HUES6 (cell line): ENCODE results near the gene BAMBI.

Experiments used
- H3K27ac ChIP-seq: 2 replicates; pipeline ENCODE4 v1.7.0; 2013; ENCODE audit warnings: low read depth, mild to moderate bottlenecking, low read length, inconsistent platforms
- H3K27me3 ChIP-seq: 2 replicates; pipeline ENCODE4 v1.6.1; 2013; ENCODE audit warnings: low read length; ENCODE audit not compliant: control insufficient read depth, insufficient read depth
- H3K36me3 ChIP-seq: 2 replicates; pipeline ENCODE4 v1.6.1; 2013; ENCODE audit warnings: low read length; ENCODE audit not compliant: control insufficient read depth, insufficient read depth
- H3K4me1 ChIP-seq: 2 replicates; pipeline ENCODE4 v1.6.1; 2013; ENCODE audit warnings: low read length; ENCODE audit not compliant: control insufficient read depth, insufficient read depth
- H3K4me3 ChIP-seq: 2 replicates; pipeline ENCODE4 v1.5.1; 2013; ENCODE audit warnings: low read depth, low read length
- H3K9ac ChIP-seq: one replicate; pipeline ENCODE4 v1.6.1; 2013; ENCODE audit warnings: mild to moderate bottlenecking, low read length
- H3K9me3 ChIP-seq: 2 replicates; pipeline ENCODE4 v1.6.1; 2013; ENCODE audit warnings: low read depth, low read length; ENCODE audit not compliant: control insufficient read depth, insufficient read depth

BAMBI gene

DNA sequence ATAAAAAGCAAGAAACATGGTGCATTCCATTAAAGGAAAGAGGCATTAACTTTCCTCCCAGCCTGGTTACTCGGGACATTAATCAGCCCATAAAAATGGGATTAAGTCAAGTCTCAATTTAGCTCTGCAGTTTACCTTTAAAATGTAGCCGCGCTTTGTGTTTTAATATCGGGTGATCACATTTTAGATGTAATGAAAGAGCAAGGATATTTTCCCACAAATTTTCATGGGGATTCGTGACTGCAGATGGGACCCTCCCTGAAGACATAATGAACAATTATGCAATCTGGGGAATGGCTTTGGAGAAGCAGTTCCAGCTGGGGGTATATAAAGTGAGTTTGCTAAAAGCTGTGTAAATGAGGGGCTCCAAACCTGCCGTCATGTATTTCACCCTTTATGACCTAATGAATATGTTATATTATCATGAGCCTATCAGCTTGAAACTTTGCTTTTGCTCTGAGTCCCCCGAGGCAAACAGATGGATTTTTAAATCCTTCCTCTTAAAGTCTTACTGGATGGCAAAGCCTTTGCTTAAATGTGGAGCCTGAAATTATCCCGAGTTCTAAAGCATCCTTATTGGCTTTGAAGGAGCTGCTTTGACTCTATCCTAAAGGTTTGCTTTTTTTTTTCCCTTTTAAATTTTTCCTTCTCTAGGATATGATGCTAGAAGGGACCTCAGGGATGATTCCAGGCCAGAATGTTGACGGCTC lies 31.8 kb downstream of the BAMBI start:
- Histone ChIP-seq H3K27ac (no peak overlapping the region), H3K9me3 (no peaks in the 10 kb centered on the region), H3K9ac (no peak overlapping the region), H3K4me1 (no peaks in the 10 kb centered on the region), H3K36me3 (no peaks in the 10 kb centered on the region), H3K27me3 (no peaks in the 10 kb centered on the region), H3K4me3 (no peak overlapping the region)

DNA sequence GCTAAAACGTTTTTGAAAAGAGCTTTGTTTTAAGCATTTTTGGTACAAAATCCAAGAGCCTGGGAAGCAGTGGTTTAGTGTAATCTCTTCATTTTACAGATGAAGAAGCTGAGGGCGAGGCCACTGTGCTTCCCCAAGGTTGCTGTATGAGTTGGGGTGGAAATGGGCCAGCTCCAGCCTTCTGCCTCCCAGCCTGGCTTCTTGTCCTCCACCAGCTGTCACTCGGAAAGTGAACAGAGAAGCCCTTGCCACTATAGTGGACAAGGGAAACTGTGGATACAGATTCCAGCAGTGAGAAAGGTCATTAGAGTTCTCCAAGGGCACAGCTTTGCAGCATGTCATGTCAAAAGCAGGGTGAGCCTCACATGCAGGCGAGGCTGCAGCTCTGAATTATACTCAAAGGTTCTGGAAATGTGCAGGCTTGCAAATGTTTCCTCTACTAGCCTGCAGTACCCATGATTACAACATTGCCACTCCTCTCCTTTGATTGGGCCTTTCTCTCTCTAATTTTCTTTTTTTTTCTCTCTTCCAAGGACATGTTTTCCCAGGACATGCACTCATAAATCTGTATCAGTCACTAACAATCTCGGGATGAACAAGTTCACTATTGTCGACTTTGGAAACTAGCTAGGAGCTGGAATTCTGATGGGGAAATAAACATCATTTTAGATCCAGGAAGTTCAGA lies 33.0 kb downstream of the BAMBI start:
- H3K27me3 ChIP-seq, result no peaks in the 10 kb centered on the region
- H3K36me3 ChIP-seq, result no peaks in the 10 kb centered on the region
- H3K27ac ChIP-seq, result no peak overlapping the region
- no peaks in the 10 kb centered on the region for H3K9me3 ChIP-seq
- H3K4me3 ChIP-seq, result no peak overlapping the region
- no peak overlapping the region for H3K9ac ChIP-seq
- no peaks in the 10 kb centered on the region for H3K4me1 ChIP-seq

DNA sequence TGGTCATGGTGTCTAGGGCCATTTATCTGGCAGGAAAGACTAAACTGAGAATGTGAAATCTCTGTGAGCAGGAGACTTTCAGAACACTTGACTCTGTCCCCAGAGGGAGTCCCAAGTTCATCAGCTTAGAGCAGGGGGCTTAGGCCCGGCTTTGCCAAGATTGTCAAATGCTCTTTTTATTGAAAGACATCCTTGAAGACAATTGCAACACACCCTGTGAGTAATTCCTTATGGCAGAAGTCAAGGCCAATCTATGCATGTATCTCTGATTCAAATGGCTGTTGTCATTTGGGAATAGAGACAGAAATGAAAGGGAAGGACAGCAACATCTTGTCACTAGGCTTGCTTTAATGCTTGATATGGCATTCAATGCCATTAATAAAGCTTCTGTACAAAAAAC lies 33.7 kb downstream of the BAMBI start:
- Histone ChIP-seq H3K4me3 (no peak overlapping the region), H3K27me3 (no peaks in the 10 kb centered on the region), H3K9ac (no peak overlapping the region)

DNA sequence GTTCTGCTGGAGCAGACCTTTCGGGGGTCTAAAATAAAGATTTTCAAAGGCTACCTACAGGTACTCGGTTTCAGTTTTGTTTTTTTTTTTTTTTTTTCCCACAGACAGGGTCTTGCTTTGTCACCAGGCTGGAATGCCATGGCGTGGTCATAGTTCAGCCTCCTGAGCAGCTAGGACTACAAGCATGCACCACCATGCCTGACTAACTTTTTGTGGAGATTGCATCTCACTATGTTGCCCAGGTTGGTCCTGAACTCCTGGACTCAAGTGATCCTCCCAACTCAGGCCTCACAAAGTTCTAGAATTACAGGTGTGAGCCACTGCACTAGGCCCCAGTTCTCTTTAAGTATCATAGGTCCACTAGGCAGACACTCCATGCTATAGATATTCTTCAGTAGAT lies 34.5 kb downstream of the BAMBI start:
- Histone ChIP-seq H3K9me3 (no peaks in the 10 kb centered on the region), H3K4me1 (no peaks in the 10 kb centered on the region), H3K36me3 (no peaks in the 10 kb centered on the region), H3K27me3 (no peaks in the 10 kb centered on the region), H3K9ac (no peak overlapping the region), H3K4me3 (no peak overlapping the region), H3K27ac (no peak overlapping the region)

More for the DNA sequence above, 33.7 kb downstream of the BAMBI start:
- no peaks in the 10 kb centered on the region for H3K9me3 ChIP-seq
- H3K27ac ChIP-seq, result no peak overlapping the region
- H3K36me3 ChIP-seq, result no peaks in the 10 kb centered on the region
- no peaks in the 10 kb centered on the region for H3K4me1 ChIP-seq

DNA sequence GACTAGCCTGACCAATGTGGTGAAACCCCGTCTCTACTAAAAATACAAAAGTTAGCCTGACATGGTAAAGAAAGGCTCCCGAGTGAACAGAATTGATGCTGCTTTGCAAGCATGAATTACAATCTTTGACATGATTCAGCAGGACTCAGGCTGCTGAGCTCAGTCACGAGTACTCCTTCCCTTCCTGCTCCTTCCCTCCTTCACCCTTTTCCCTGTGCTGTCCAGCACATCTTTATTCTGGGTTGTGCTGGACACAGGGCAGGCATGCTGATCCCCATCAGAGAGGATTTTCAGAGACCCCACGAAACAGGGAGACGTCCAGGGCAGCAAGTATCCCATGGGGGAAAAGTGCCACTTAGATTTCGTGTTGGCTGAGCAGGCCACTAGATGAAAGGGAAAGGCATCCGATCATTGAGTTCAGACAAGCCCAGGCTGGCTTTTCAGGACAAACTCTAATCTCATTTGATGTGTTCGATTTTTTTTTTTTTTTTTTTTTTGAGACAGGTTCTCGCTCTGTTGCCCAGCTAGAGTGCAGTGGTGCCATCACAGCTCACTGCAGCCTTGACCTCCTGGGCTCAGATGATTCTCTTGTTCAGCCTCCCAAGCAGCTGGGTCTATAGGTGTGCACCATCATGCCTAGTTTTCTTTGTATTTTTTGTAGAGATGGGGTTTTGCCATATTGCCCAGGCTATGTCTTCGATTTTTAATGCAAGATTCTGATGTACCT lies 36.5 kb downstream of the BAMBI start:
- no peak overlapping the region for H3K27ac ChIP-seq
- no peaks in the 10 kb centered on the region for H3K9me3 ChIP-seq
- no peak overlapping the region for H3K4me3 ChIP-seq
- no peak overlapping the region for H3K9ac ChIP-seq
- H3K27me3 ChIP-seq, result no peaks in the 10 kb centered on the region
- no peaks in the 10 kb centered on the region for H3K4me1 ChIP-seq
- H3K36me3 ChIP-seq, result no peaks in the 10 kb centered on the region

DNA sequence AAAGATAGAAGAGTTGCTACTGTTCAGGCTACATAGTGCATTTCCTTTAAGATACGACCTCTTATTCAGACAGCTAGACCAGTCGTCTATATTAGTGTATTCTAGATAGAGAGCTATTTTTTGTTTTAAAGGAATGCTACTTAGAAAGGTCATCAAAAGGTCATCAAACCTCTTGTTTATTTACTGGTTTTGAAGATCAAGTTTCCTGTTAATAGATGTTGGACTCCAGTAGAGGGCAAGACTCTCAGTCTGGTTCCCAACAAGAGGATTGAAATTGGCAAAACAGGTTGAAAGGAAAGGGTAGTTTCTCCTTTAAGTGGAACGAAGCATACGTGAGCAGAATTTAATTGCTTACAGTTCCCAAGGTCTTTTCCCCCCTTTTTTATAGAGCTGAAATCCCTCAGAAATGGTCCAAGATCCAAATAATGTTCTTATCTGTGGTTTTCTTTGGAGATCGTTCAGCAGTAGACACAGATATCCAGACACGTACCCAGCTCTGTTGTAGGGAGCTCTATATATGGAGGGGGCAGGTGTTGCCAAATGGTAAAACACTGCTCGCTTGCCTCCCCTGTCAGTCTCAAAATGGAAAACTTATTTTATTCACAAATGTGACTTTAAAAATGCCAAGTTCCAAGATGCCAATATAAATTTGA lies 37.2 kb downstream of the BAMBI start:
- Histone ChIP-seq H3K9me3 (no peaks in the 10 kb centered on the region), H3K27ac (no peak overlapping the region), H3K9ac (no peak overlapping the region), H3K27me3 (no peaks in the 10 kb centered on the region), H3K4me3 (no peak overlapping the region), H3K36me3 (no peaks in the 10 kb centered on the region), H3K4me1 (no peaks in the 10 kb centered on the region)

DNA sequence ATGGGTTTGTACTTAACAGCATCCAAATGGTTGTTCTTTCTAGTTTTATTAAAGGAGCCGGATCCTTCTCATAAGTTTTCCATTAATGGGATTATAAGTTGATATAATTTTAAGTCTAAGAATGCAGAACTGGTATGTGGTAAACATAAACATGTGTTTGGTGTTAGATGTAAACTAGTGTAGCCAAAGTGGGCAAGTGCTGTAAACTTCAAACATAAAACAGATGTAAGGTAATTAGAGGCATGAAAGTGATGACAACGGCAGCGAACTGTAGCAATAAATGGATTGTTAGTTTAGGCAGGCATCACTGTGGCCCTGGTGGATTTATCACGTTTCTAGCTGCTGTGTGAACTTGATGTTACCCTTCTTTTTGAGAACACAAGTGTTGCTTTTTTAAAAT lies 37.9 kb downstream of the BAMBI start:
- Histone ChIP-seq H3K27ac (no peak overlapping the region), H3K4me3 (no peak overlapping the region), H3K4me1 (no peaks in the 10 kb centered on the region), H3K9ac (no peak overlapping the region), H3K27me3 (no peaks in the 10 kb centered on the region), H3K36me3 (no peaks in the 10 kb centered on the region), H3K9me3 (no peaks in the 10 kb centered on the region)

DNA sequence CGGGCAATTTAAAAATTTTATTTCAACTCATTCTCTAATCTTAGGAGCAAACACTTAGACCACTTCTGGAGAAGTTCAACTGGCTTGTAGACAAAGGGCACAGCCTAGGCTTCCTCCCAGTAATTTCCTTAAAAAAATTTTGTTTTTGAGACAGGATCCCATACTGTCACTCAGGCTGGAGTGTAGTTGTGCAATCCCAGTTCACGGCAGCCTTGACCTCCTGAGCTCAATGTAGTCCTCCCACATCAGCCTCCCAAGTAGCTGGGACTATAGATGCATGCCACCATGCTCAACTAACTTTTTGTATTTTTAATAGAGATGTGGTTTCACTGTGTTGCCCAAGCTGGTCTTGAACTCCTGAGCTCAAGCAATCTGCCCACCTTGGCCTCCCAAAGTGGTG lies 38.4 kb downstream of the BAMBI start:
- no peaks in the 10 kb centered on the region for H3K36me3 ChIP-seq
- H3K27ac ChIP-seq, result no peak overlapping the region
- H3K9me3 ChIP-seq, result no peaks in the 10 kb centered on the region
- H3K9ac ChIP-seq, result no peak overlapping the region
- H3K4me3 ChIP-seq, result no peak overlapping the region
- no peaks in the 10 kb centered on the region for H3K4me1 ChIP-seq
- H3K27me3 ChIP-seq, result no peaks in the 10 kb centered on the region

DNA sequence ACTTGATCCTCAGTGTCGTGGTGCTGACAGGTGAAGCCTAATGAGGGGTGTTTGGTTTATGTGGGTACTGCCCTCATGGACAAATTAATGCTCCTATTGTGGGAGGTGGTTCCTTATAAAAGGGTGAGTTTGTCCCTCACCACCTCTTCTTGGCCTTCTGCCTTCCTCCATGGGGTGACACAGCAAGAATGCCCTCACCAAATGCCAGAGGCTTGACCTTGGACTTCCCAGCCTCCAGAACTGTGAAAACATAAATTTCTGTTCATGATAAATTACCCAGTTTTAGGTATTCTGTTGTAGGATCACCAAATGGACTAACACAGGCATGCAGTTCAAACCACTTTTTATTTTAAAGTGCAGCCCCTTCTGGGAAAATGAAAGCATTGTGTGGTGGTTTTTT lies 39.4 kb downstream of the BAMBI start:
- Histone ChIP-seq H3K36me3 (no peaks in the 10 kb centered on the region), H3K27ac (no peak overlapping the region), H3K4me1 (peaks cover 8% of the 10 kb centered on the region), H3K27me3 (peaks cover 8% of the 10 kb centered on the region), H3K9ac (no peak overlapping the region), H3K4me3 (no peak overlapping the region), H3K9me3 (no peaks in the 10 kb centered on the region)

DNA sequence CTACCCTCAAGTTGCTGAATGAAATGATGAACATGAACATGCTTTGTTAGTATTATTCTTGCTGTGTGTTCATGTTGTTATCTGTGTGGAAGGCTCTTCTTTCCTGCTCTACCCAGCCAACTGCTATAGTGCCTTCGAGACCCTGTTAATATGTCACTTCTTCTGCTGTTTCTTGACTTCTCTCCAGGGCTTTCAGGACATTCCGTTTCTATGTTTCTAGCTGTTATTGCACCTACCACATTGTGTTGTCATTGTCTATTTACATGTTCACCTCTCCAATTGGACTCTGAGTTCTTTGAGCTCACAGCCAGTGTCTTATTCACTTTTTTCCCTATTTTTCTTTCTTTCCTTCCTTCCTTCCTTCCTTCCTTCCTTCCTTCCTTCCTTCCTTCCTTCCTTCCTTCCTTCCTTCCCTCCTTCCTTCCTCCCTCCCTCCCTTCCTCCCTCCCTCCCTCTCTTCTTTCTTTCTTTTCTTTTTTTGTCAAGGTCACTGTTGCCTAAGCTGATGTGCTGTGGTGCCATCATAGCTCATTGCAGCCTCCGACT lies 40.4 kb downstream of the BAMBI start:
- no peak overlapping the region for H3K9ac ChIP-seq
- no peak overlapping the region for H3K27ac ChIP-seq
- H3K4me1 ChIP-seq, result peaks cover 12% of the 10 kb centered on the region
- no peaks in the 10 kb centered on the region for H3K36me3 ChIP-seq
- H3K27me3 ChIP-seq, result peaks cover 18% of the 10 kb centered on the region
- no peak overlapping the region for H3K4me3 ChIP-seq
- no peaks in the 10 kb centered on the region for H3K9me3 ChIP-seq
